Prostate gland (tissue), 2 donors: ENCODE data around the gene ACACA. TPM values are rescaled to one million over a fixed set of nuclear protein-coding genes. Genes with fewer than 3 reads are reported as not detected.

Experiments
- DNase-seq: peaks from one replicate; pipeline ENCODE4 v3.0.0-alpha.2; 2019; ENCODE audit warnings: low spot score
- H3K27ac ChIP-seq, 2 donors: fragments of 200-600 bp; sonication (generic); 2 replicates each; pipeline ENCODE4 v1.5.1; 2017 to 2019
- H3K27me3 ChIP-seq: fragments of 200-600 bp; sonication (generic); replicated peaks from 2 replicates; pipeline ENCODE4 v1.5.1; 2019; ENCODE audit not compliant: insufficient read depth
- H3K36me3 ChIP-seq, 2 donors: fragments of 200-600 bp; sonication (generic); 1 replicate in 1 of 2; 2 replicates in 1 of 2; pipeline versions ENCODE4 v1.5.1 to v1.8.1; 2017 to 2019
- H3K4me1 ChIP-seq: fragments of 200-600 bp; sonication (generic); replicated peaks from 2 replicates; pipeline ENCODE4 v1.5.1; 2019
- H3K4me3 ChIP-seq, 2 donors: fragments of 200-600 bp; sonication (generic); 2 replicates each; pipeline ENCODE4 v1.5.1; 2017 to 2019
- H3K9me3 ChIP-seq: fragments of 200-600 bp; sonication (generic); 2 replicates; pipeline ENCODE4 v1.5.1; 2017
- POLR2A ChIP-seq: fragments of 450-650 bp; IDR thresholded peaks from one replicate; pipeline ENCODE4 v1.6.1; 2016; ENCODE audit warnings: antibody characterized with exemption, mild to moderate bottlenecking
- POLR2AphosphoS5 ChIP-seq: sonication (generic); formaldehyde crosslinking; IDR thresholded peaks from one replicate; pipeline ENCODE4 v1.6.1; 2017; ENCODE audit warnings: antibody characterized with exemption
- WGBS: methylation state at CpG from one replicate; pipeline ENCODE4 v1.1.5; 2018; 5-methylcytosine and 5-hydroxymethylcytosine counted together
- intact Hi-C: fragments of 100-400 bp; cut with DNase I; formaldehyde crosslinking; loops from one replicate; pipeline ENCODE4 v1.14.2; 2022
- total RNA-seq, 2 donors: library from RNA; depleted of rRNA; stranded (reverse); fragments of >200 nt; gene quantifications; one replicate each; pipeline ENCODE4 v1.1.0, GENCODE V29; 2016
- TF ChIP-seq, protein P1 (sequence below), 4 experiments: fragments of 200-600 bp in 2 of 4; fragments of 450-650 bp in 2 of 4; sonication (generic) in 2 of 4; IDR thresholded peaks; 1 replicate in 3 of 4; 2 replicates in 1 of 4; pipeline ENCODE4 v1.5.1; 2016 to 2019; ENCODE audit warnings: antibody characterized with exemption in 4 of 4, mild to moderate bottlenecking in 2 of 4, moderate library complexity in 2 of 4

ACACA gene
- total RNA-seq, 2 donors from 2014 or later = 54.2 to 71.3 TPM

DNA sequence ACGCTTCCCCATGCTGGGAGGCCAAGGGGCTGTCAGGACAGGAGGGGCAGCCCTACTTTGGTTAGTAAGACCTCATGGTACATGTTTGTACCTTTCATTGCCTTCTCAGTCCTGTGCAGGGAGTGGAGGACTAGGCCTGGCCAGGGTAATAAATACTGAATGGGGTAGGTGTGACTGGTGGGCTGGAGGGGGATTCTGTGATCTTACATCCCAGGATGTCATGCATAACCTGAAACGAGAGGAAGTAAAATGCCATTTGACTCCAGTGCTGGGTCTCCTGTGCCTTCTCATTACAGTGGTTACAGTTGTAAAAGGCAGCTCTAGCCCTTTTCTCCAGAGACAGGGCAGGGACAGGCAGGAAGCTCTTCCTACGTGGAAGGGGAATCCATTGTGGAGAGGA lies 319.7 kb downstream of the ACACA start:
- H3K4me1 ChIP-seq = peaks cover 10% of the 10 kb centered on the region
- peaks cover 0 to 9% of the 10 kb centered on the region in 2 donors for H3K36me3 ChIP-seq
- no peaks in the 10 kb centered on the region for H3K27me3 ChIP-seq
- no peak for DNase-seq
- intact Hi-C loops = no loop called here
- no peak overlapping the region for H3K27ac ChIP-seq
- no peak overlapping the region for H3K4me3 ChIP-seq
- no peaks in the 10 kb centered on the region for H3K9me3 ChIP-seq
- 80% methylated on average over 3 of the region's 3 CpGs for WGBS
- TF ChIP-seq POLR2AphosphoS5 = no peak
- no peak for TF ChIP-seq POLR2A
- TF ChIP-seq, protein P1, sequence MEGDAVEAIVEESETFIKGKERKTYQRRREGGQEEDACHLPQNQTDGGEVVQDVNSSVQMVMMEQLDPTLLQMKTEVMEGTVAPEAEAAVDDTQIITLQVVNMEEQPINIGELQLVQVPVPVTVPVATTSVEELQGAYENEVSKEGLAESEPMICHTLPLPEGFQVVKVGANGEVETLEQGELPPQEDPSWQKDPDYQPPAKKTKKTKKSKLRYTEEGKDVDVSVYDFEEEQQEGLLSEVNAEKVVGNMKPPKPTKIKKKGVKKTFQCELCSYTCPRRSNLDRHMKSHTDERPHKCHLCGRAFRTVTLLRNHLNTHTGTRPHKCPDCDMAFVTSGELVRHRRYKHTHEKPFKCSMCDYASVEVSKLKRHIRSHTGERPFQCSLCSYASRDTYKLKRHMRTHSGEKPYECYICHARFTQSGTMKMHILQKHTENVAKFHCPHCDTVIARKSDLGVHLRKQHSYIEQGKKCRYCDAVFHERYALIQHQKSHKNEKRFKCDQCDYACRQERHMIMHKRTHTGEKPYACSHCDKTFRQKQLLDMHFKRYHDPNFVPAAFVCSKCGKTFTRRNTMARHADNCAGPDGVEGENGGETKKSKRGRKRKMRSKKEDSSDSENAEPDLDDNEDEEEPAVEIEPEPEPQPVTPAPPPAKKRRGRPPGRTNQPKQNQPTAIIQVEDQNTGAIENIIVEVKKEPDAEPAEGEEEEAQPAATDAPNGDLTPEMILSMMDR (IDR thresholded peaks at IDR 0.05) = no peak

DNA sequence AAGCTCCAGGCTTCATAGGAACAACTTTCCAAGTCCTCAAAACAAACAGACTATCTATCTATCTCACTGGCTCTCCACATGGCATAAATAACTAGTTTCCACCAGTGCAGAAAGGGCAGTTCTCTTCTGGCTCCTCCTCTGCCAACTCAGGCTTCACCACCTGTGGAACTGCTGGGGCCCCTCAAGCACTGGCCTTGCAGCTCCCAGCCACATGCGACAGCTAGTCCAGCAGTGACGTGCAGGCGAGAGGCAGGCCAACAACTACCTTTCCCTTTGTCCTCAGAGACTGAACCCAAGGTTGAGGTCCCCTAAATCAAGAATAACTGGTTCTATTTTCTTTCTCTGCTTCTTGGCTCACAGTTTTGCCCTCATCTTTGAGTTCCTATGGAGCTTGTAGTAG lies 320.3 kb downstream of the ACACA start:
- TF ChIP-seq, protein P1 (IDR thresholded peaks at IDR 0.05) = no peak
- TF ChIP-seq POLR2A (no peak), POLR2AphosphoS5 (no peak)

DNA sequence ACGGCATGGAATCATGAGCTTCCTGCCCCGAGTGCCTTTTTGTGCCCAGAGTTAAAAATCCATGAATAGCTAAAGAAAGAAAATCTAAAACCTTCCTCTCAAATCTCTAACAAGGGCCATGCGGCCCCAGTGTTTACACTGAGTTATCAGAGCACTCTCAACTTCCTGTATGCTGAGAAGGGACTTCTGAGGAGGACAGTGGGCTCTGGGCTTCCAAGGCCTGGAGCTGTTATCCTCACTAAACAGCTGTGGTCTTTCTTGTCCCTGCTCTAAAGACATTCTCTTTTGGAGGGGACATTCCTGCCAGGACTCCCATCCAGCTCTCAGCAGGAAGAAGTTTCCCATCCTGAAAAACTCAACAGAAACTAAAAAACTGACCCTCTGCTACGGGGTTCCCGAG lies 322.3 kb downstream of the ACACA start:
- DNase-seq = no peak
- no peak for TF ChIP-seq POLR2AphosphoS5
- TF ChIP-seq POLR2A = no peak
- TF ChIP-seq, protein P1 (IDR thresholded peaks at IDR 0.05) = no peak
- Histone ChIP-seq H3K36me3 (peaks cover 0 to 9% of the 10 kb centered on the region in 2 donors), H3K4me3 (no peak overlapping the region), H3K9me3 (no peaks in the 10 kb centered on the region), H3K27me3 (no peaks in the 10 kb centered on the region), H3K4me1 (peaks cover 7% of the 10 kb centered on the region), H3K27ac (no peak overlapping the region)
- WGBS = 82% methylated on average over 5 of the region's 5 CpGs
- intact Hi-C loops = no loop called here

More for the DNA sequence above, 320.3 kb downstream of the ACACA start:
- Histone ChIP-seq H3K27ac (no peak overlapping the region), H3K36me3 (peaks cover 0 to 9% of the 10 kb centered on the region in 2 donors), H3K4me1 (peaks cover 10% of the 10 kb centered on the region), H3K27me3 (no peaks in the 10 kb centered on the region), H3K4me3 (no peak overlapping the region), H3K9me3 (no peaks in the 10 kb centered on the region)
- intact Hi-C loops = no loop called here
- WGBS = 47% methylated on average over 3 of the region's 3 CpGs
- no peak for DNase-seq

DNA sequence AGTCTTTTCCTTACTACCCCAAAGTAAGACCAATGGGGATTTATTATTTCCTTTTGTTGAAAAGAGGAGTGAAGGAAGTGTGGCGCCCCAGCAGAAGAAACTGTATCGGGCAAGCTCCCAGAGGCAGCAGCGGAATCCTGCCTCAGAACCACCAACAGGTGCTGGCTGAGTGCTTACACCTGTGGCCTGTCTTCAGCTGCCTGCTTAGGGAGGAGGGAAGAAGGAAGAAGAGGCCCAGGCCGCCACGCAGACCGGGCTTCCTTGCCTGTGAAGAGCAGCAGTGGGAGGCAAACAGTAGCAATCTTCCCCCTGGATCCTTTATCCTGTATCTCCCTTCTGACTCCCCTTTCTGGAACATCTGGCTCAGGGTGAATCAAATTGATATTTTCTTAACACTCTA lies 323.2 kb downstream of the ACACA start:
- 69% methylated on average over 6 of the region's 6 CpGs for WGBS
- TF ChIP-seq, protein P1 (IDR thresholded peaks at IDR 0.05) = no peak
- TF ChIP-seq POLR2AphosphoS5 (no peak), POLR2A (no peak)
- DNase-seq = no peak
- intact Hi-C loops = no loop called here
- H3K9me3 ChIP-seq = no peaks in the 10 kb centered on the region
- H3K4me1 ChIP-seq = peaks cover under 1% of the 10 kb centered on the region
- H3K4me3 ChIP-seq = no peak overlapping the region
- no peak overlapping the region for H3K27ac ChIP-seq
- H3K36me3 ChIP-seq = peaks cover 0 to 9% of the 10 kb centered on the region in 2 donors
- H3K27me3 ChIP-seq = no peaks in the 10 kb centered on the region

DNA sequence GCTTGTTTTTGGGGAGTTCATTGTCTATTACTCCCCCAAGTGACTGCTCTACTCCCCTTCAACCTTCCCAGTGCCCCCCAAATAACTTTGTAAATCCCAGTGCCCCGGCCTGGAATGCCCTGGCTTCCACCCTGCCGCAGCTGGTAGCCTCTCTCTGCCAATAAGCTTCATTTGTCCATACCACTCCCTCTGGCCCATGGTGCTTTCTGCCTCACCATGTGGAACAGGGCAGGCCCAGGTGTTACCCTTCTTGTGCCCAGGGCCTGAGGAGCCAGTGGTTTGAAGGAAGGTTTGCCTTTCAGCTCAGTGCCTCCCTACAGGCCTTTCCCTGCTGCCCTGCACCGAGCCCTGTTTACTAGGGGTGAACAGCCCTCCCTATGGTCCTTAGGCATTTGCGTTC lies 323.7 kb downstream of the ACACA start:
- no peak for DNase-seq
- H3K27me3 ChIP-seq = no peaks in the 10 kb centered on the region
- no peaks in the 10 kb centered on the region for H3K4me1 ChIP-seq
- H3K9me3 ChIP-seq = no peaks in the 10 kb centered on the region
- H3K4me3 ChIP-seq = no peak overlapping the region
- H3K27ac ChIP-seq = no peak overlapping the region
- intact Hi-C loops = no loop called here
- 74% methylated on average over 4 of the region's 4 CpGs for WGBS
- TF ChIP-seq, protein P1 (IDR thresholded peaks at IDR 0.05) = no peak
- TF ChIP-seq POLR2AphosphoS5 (no peak), POLR2A (no peak)
- H3K36me3 ChIP-seq = peaks cover 0 to 9% of the 10 kb centered on the region in 2 donors
